Ureter (tissue), 1 donor: ENCODE measurements around the gene RGS7. TPM values are rescaled to one million over a fixed set of nuclear protein-coding genes. Genes with fewer than 3 reads are reported as not detected.
"Not testable (repeated sequence)": the region's sequence is repeated elsewhere in the genome, so short reads cannot be mapped to it uniquely, and the experiment has no call there.

ENCODE experiments used
- DNase-seq: peaks from one replicate; pipeline ENCODE4 v3.0.0-alpha.2; 2020; ENCODE audit warnings: low spot score
- total RNA-seq: library from RNA; stranded (reverse); gene quantifications from one replicate; pipeline ENCODE4 v1.2.4, GENCODE V29; 2023
- donor health status: DM: yes; HTN: yes; CAD: no.

Gene RGS7
- total RNA-seq, 1 donor from 2014 or later, result 0.60 TPM

- DNase-seq, result no peak
Measured at GRCh38 chr1:241139047-241139446, 218.0 kb downstream of the RGS7 start.

- no peak for DNase-seq
Measured at GRCh38 chr1:241138248-241138647, 218.8 kb downstream of the RGS7 start.

GRCh38 chr1:241136389-241136788 lies 220.6 kb downstream of the RGS7 start:
- no peak for DNase-seq

GRCh38 chr1:241131636-241132194 lies 225.3 kb downstream of the RGS7 start:
- no peak for DNase-seq

- DNase-seq, result no peak
Measured at GRCh38 chr1:241130881-241131280, 226.1 kb downstream of the RGS7 start.

- no peak for DNase-seq
Measured at GRCh38 chr1:241129207-241129960, 227.6 kb downstream of the RGS7 start.

- no peak for DNase-seq
Measured at GRCh38 chr1:241125286-241125685, 231.7 kb downstream of the RGS7 start.

GRCh38 chr1:241118049-241118448 lies 239.0 kb downstream of the RGS7 start:
- DNase-seq, result no peak

GRCh38 chr1:241115784-241116183 lies 241.2 kb downstream of the RGS7 start:
- no peak for DNase-seq

GRCh38 chr1:241114699-241115233 lies 242.2 kb downstream of the RGS7 start:
- no peak for DNase-seq

- DNase-seq, result no peak
Measured at GRCh38 chr1:241113557-241113956, 243.4 kb downstream of the RGS7 start.

- no peak for DNase-seq
Measured at GRCh38 chr1:241109039-241109438, 248.0 kb downstream of the RGS7 start.

GRCh38 chr1:241105147-241105546 lies 251.9 kb downstream of the RGS7 start:
- no peak for DNase-seq

- no peak for DNase-seq
Measured at GRCh38 chr1:241102664-241103063, 254.3 kb downstream of the RGS7 start.

- DNase-seq, result no peak
Measured at GRCh38 chr1:241101622-241102021, 255.4 kb downstream of the RGS7 start.

GRCh38 chr1:241097479-241097878 lies 259.5 kb downstream of the RGS7 start:
- no peak for DNase-seq

GRCh38 chr1:241096982-241097381 lies 260.0 kb downstream of the RGS7 start:
- no peak for DNase-seq

GRCh38 chr1:241095847-241096246 lies 261.2 kb downstream of the RGS7 start:
- DNase-seq, result no peak

- DNase-seq, result no peak
Measured at GRCh38 chr1:241090798-241091197, 266.2 kb downstream of the RGS7 start.

- DNase-seq, result not testable (repeated sequence)
Measured at GRCh38 chr1:241089066-241089465, 267.9 kb downstream of the RGS7 start.

- not testable (repeated sequence) for DNase-seq
Measured at GRCh38 chr1:241088075-241088474, 268.9 kb downstream of the RGS7 start.

- DNase-seq, result no peak
Measured at GRCh38 chr1:241086686-241087085, 270.3 kb downstream of the RGS7 start.

GRCh38 chr1:241083285-241083684 lies 273.7 kb downstream of the RGS7 start:
- no peak for DNase-seq
